HG03575 (cell line): ENCODE results near the gene MEFV.

Source experiments
- ATAC-seq: cut with Tn5 transposase; IDR thresholded peaks from one replicate; pipeline ENCODE4 v1.9.1; 2021; ENCODE audit not compliant: unreplicated experiment, insufficient number of reproducible peaks, low FRiP score; ENCODE audit errors: extremely low read depth

The MEFV gene, protein sequence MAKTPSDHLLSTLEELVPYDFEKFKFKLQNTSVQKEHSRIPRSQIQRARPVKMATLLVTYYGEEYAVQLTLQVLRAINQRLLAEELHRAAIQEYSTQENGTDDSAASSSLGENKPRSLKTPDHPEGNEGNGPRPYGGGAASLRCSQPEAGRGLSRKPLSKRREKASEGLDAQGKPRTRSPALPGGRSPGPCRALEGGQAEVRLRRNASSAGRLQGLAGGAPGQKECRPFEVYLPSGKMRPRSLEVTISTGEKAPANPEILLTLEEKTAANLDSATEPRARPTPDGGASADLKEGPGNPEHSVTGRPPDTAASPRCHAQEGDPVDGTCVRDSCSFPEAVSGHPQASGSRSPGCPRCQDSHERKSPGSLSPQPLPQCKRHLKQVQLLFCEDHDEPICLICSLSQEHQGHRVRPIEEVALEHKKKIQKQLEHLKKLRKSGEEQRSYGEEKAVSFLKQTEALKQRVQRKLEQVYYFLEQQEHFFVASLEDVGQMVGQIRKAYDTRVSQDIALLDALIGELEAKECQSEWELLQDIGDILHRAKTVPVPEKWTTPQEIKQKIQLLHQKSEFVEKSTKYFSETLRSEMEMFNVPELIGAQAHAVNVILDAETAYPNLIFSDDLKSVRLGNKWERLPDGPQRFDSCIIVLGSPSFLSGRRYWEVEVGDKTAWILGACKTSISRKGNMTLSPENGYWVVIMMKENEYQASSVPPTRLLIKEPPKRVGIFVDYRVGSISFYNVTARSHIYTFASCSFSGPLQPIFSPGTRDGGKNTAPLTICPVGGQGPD

DNA sequence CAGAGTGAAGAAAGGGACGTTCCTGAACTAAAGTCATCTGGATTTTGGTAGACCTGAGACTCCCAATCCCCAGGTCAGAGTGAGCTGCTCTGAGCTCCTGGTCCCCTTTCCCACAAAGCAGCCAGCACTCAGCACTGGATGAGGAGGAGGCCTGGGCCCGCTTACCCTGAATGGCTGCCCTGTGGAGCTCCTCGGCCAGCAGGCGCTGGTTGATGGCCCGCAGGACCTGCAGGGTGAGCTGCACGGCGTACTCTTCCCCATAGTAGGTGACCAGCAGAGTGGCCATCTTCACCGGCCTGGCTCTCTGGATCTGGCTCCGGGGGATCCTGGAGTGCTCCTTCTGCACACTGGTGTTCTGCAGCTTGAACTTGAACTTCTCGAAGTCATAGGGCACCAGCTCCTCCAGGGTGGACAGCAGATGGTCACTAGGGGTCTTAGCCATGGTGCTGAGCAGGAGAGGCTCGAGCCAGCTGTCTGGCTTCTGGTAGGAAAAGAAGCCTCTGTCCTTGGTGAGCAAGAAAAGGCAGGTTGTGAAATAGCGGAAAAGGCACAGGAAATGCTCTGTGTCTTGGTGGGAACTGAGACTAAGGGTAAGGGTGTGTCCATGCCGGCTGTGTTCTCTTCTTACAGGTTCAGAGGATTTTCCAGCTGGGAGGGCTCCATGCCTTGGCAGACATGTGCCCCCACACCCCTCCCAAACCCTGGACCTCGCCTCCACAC, at the start of gene MEFV:
Gene MEFV (minus strand): TSS at position 488 of the 720 bp plus-strand sequence. CDS start 46 bp downstream, at position 442.
- no peak for ATAC-seq

- ATAC-seq: no peak
Measured at GRCh38 chr16:3306078-3306477, 49.6 kb upstream of the MEFV start.

GRCh38 chr16:3305109-3306068, 49.0 kb upstream of the MEFV start, which contains the start of the genes TIGD7 and ZNF75A:
Gene TIGD7, minus strand, starts transcription at chr16:3305430. Its CDS starts 4,816 bp downstream, at chr16:3300614.
Gene ZNF75A, plus strand, starts transcription at chr16:3305497. Its CDS starts 2,932 bp downstream, at chr16:3308429.
- ATAC-seq: no peak

GRCh38 chr16:3304370-3304769, 47.9 kb upstream of the MEFV start:
- ATAC-seq: no peak

- ATAC-seq: no peak
Measured at GRCh38 chr16:3295783-3296182, 39.4 kb upstream of the MEFV start.

GRCh38 chr16:3295209-3295608, 38.8 kb upstream of the MEFV start:
- no peak for ATAC-seq

GRCh38 chr16:3292604-3293003, 36.2 kb upstream of the MEFV start:
- no peak for ATAC-seq

- no peak for ATAC-seq
Measured at GRCh38 chr16:3289998-3290673, 33.7 kb upstream of the MEFV start.

GRCh38 chr16:3285131-3285530, 28.7 kb upstream of the MEFV start:
- ATAC-seq: no peak

DNA sequence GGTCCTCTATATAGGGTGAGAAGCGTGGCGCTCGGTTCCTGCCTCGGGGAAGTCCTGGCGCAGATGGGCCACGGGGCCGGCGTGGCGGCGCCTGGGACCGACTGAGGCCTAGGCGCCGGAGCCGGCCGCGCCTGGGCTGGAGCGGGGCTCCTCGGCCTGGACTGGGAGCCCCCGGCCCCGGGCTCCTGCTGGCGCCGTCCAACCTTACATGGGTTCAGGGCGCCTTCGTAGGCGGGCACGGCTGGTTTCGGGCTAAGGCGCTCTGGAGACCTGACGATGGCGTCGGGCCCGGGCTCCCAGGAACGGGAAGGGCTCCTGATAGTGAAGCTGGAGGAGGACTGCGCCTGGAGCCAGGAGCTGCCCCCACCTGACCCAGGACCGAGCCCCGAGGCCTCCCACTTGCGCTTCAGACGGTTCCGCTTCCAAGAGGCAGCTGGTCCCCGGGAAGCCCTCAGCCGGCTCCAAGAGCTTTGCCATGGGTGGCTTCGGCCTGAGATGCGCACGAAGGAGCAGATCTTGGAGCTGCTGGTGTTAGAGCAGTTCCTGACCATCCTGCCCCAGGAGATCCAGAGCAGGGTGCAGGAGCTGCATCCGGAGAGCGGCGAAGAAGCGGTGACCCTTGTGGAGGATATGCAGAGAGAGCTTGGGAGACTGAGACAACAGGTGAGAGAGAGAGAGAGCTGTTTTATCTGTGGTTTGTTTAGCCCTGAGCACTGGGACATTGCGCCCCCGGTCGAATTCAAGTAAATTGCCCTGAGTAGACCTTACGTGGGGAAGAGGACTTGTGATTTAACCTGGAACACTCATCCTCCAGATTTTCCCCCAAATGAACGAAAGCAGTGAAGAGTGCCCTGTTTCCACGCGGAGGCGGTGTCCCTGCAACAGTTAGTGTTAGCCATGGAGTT, 27.4 kb upstream of the MEFV start:
- ATAC-seq: no peak

- peak; percentile 32 for ATAC-seq
Measured at GRCh38 chr16:3282730-3283542, 26.5 kb upstream of the MEFV start, which contains the start of gene ZNF263. Gene ZNF263, plus strand, starts transcription at chr16:3283491. Its CDS starts 328 bp downstream, at chr16:3283819.

DNA sequence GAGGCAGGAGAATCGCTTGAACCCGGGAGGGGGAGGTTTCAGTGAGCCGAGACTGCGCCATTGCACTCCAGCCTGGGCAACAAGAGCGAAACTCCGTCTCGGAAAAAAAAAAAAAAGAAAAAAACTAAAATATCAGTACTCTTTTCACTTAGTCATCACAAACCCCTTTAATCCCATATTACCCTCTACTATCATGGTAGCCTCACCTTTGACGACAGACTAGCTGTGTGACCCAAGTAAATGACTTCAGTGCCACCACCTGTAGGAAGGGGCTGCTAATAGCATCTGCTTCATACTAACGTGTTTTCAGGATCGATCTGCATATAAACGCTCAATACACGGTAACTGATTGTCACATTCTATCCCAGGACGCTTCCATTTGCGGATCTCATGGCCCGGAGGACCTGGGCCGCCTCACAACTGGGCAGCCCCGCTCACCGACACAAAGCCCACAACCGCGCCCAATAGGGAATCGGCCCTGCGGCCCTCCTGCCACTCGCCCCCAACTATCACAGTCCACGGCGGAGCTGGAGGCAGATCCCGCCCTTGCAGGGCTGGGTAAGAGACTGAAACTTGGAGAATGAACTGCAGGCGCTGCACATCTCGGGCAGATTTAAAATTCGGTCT, 25.8 kb upstream of the MEFV start:
- ATAC-seq: no peak

- ATAC-seq: no peak
Measured at GRCh38 chr16:3281222-3281820, 24.9 kb upstream of the MEFV start.

- ATAC-seq: no peak
Measured at GRCh38 chr16:3276679-3277078, 20.2 kb upstream of the MEFV start.

DNA sequence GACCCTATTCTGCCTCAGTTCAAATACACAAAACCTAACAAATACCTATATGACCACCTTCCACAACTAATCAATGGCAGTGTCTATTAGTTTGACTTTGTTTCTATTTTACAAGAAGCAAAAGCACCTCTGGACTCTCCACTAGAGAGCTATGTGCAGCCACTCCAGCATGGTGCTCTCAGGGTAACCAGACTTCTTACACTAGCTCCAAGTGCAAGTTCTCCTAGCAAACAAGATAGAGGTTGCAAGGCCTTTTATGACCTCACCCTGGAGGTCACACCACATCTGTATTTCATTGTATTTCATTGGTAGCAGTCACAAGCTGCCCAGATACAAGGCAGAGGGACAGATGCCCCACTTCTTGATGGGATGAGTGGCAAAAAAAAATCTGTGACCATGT, 18.5 kb upstream of the MEFV start:
- ATAC-seq: no peak
